HG03139 (cell line): Measurements from ENCODE around the gene TENM4.

Experiments used
- ATAC-seq: cut with Tn5 transposase; IDR thresholded peaks from one replicate; pipeline ENCODE4 v1.9.1; 2021; ENCODE audit not compliant: unreplicated experiment

Gene TENM4

GRCh38 chr11:79348976-79349682 lies 91.7 kb downstream of the TENM4 start:
- no peak for ATAC-seq

GRCh38 chr11:79346021-79346420 lies 94.8 kb downstream of the TENM4 start:
- ATAC-seq = no peak

- no peak for ATAC-seq
Measured at GRCh38 chr11:79344753-79345294, 96.0 kb downstream of the TENM4 start.

DNA sequence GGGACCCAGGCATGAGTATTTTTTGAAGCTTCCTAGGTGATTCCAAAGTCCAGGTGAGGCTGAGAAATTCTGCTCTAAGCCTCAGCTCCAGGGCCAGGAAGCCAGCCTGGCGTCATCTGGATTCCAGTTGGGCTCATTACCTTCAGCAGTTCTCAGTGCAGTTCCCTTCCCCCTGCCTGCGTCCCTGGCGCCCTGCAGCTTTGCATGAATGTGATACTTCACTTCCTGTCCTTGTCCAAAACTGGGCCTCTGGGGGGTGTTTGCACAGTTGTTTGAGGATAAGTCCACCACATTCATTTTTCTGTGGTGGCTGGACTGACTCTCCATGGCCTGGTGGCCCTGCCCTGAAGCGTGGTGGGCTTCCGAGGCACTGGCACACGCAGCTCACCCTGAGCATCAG lies 98.1 kb downstream of the TENM4 start:
- ATAC-seq = no peak

DNA sequence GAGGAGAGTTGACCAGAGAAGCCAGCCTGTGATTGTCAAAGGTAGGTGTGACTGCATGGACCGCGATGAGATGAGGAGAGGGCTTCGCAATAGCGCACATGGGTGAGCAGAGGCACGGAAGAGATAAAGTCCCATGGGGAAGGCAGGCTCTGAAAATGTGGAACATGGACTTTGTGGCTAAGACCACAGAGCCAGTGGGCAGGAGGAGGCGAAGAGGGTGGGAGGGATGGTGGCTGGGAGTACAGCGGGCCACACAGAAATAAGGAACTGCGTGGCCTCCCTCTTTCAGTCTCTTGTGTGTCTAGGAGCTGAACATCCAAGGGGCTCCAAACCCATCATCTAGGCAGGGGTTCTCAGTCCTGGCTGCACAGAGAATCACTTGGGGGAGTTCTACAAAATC lies 98.6 kb downstream of the TENM4 start:
- ATAC-seq = no peak

GRCh38 chr11:79340535-79340934 lies 100.3 kb downstream of the TENM4 start:
- ATAC-seq = no peak

GRCh38 chr11:79336797-79337517 lies 103.9 kb downstream of the TENM4 start:
- ATAC-seq = no peak

DNA sequence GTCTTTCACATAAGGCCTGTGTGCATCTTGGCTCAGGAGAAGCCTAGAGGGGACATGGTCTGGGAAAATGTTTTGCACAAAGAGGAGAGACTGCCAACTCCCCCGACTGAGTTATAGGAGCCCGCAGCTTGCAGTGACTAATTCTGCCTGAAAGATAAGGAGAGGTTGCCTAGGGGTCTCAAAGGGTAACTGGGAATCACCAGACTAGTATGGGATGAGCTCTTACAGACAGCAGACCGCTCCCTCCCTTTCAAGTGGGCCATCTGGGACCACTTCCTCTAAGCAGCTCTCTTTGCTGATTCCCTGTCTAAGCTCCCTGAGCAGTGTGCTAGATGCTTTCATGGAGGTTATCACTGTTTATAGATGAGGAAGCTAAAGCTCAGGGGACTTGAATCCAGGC lies 105.1 kb downstream of the TENM4 start:
- no peak for ATAC-seq

DNA sequence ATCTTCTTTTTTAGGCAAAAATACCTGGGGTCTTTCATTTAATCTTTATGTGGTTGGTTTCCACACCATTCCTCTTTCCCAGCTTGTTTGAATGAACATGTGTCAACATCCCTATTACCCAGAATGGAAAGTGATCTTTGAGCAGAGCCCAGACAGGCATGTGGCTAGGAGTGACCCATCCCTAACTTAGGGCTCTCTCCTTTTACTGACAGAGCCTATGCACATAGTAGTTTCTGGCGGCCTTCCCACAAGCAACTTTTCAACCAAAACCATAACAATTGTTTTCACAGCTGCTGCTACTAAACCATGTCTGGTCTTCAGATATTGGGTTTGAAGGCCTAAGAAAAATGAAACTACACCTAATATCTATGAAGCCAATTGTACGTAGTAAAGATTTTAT lies 107.5 kb downstream of the TENM4 start:
- ATAC-seq = no peak

GRCh38 chr11:79332017-79332416 lies 108.8 kb downstream of the TENM4 start:
- ATAC-seq = no peak

DNA sequence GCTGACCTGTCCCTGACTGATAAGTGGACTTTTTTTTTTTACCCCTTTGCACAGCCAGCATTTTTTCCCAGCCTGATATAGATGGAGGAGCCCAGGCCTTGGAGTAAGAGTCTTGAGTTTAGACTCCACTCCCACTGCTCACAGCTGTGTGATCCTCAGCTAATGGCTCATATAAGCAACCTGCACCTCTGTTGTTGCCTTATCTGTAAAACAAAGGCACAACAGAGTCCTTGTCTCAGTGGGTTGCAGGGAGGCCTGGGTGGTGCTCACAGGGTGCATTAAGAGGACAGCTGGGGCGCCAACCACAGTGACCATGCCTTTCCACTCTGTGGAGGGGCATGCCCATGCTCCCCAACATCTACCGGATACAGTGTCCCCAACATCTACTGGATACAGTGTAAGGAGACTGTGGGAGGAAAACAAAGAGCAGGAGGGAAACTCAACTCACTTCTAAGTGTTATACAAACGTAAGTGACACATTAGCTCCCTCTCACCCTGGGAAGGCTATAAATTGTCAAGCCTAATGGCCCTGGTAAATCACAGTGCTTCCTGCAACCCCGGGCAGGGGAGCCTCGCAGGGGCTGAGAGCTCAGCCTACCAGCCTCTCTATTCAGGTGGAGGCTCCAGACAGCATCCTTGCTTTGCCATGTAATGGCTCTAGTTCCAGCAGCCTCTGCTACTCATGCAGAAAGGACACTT lies 109.5 kb downstream of the TENM4 start:
- ATAC-seq = no peak

DNA sequence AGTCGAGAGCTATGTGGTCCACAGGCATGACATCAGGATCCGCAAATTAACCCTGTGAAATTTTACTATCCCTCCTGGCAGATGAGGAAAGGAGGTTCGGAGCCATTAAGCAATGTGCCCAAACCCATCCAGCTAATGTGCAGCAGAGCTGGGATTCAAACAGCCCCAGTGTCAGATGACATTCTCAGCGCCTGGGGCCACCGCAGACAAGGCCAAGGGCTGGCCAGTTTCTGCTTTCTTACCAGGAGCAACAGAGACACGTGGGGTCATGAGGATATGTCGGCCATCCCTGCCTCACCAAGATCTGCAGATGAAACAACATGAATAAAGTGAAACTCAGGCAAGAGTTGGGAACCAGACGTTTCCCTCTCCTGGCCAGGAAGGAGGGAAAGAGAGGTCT lies 110.2 kb downstream of the TENM4 start:
- ATAC-seq = no peak

- no peak for ATAC-seq
Measured at GRCh38 chr11:79329561-79329960, 111.3 kb downstream of the TENM4 start.

DNA sequence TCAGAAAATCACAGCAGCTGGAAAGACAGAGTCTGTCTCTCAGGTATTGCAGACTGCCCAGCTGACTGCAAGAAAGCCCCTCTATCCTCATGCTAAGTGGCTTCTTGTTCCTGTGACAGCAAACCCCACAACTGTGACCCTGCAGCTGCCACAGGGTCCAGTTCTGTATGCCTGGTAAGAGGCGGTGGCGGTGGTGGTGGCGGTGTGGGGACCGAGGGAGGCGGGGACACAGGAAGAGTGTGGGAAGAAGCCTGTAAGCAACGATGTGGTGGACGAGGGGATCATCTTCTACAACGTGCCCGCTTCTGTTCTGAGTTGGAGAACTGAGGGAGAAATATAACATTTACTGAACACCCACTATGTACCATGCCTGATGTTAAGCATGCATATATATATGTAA lies 112.4 kb downstream of the TENM4 start:
- ATAC-seq = no peak

DNA sequence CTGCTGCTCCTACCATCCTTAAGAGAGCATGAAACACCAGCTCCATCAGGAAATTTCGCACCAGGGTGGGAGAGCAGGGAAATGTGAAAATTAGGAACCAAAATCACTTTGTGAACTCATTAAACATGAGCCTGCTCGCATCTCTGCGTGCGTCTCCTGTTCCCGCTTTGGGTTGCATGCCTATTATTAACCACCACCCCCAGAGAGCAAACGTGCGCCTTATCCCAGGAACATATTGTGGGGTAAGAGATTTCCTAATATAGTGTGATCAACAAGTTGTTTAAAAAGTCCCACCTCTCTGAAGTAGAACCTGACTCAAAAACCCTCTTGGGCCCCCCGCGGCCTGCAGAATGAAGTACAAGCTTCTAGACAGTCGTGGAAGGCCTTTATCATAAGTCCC lies 115.0 kb downstream of the TENM4 start:
- no peak for ATAC-seq

DNA sequence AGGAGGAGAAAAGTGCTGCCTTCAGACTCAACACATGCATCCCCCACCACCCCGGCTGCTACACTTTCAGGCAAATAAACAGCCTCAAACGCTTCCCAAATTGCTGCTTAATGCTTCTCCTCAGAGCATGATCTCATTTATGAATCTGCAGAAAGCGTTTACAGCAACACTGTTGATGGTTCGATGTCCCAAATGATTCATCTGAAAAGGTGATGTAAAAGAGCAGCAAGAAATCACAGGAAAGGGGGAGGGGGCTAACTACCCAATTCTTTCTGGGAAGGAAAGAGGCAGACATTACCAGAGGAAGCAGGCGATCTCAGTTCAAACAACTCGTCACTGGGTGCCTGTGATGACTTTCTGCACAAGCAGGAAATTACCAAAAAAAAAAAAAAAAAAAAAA lies 119.6 kb downstream of the TENM4 start:
- ATAC-seq = no peak

DNA sequence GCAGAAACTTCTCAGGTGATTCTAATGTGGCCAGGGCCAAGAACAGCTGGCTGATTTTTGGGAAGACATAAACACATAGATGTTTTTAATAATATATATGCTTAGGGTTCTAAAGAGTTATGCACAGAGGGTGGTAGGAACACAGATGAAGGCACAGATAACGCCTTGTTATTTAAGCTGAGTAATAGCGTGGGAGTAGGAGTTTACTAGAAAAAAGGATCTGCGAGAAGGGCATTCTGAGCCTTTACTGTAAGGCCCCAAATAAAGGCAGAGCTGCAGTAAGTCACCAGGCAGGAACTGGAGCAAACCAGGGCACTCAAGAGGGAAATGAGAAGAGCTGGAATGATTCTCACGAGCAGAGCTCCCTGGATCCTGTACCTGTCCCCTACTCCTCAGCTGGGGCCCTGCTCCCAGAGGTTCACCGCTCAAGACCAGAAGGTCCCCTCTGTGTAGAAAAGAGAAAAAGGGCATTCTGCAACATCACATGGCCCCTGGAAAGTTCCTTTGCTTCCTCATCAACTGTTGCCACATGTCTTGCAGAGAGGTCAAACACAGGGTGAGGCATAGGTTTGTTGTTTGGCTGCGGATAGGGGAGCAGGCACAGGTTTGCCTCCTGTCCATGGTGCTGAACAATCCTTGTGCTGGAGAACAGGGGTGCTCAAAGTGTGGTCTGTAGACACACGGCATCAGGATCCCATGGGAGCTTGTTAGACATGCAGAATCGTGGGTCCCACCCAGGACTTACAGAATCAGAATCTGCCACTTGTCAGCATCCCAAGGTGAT lies 125.7 kb downstream of the TENM4 start:
- ATAC-seq = no peak

DNA sequence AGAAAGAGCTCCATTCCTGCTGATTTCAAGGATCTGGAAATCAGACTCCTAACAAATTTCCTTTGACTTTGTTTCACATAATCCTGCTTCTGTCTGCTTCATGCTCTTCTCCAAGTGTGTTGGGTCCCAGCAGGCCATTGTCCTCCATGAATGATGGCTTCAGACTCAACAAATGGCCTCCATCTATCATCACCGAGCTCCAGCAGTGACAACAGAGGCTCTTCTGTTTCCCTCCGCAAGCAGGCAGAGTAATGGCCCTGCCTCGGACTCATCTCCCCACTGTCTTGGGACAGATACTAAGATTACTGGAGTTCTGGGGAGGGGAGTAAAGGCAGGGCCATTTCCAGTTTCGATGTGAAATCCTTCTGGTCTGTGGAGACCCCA lies 127.3 kb downstream of the TENM4 start:
- no peak for ATAC-seq

DNA sequence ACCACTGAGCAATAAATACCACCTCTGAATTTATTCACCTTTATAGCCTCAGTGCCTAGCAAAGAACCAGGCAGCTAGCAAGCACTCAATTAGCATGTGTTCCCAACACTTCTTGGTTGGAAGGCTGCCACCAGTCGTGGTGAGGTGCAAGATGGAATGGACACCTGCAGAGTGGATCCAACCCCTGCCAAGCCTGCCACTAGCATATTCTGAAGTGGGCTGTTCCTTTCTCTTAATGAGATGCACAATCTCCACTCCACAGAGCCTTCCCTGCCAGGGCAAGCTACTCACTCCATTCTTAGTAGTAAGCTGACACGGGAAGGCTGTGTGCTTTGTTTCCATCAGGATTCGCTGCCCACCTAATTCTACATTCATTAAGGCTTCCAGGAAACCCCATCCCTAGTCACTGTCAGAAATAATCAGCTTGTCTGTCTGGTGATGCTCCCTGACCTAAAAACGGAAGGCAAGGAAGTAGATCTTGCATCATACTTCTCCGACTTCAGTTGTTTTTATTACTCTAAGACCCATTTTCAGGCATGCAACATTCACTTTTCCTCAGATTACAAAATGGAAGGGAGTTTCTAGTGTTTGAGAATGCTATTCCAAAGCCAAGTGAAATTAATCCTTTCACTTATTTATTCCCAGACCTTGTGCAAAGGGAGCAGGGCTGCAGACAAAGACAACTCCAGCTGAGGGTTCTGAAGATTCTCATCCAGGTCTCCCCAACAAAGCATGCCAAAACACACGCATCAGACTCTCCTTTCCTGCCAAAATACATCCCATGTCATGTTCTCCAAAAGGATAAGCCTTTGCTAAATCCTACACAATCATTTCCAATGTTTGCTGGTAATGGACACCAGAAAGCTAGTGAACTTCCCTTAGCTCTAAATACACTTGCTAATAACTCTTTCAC lies 128.0 kb downstream of the TENM4 start:
- ATAC-seq = no peak

DNA sequence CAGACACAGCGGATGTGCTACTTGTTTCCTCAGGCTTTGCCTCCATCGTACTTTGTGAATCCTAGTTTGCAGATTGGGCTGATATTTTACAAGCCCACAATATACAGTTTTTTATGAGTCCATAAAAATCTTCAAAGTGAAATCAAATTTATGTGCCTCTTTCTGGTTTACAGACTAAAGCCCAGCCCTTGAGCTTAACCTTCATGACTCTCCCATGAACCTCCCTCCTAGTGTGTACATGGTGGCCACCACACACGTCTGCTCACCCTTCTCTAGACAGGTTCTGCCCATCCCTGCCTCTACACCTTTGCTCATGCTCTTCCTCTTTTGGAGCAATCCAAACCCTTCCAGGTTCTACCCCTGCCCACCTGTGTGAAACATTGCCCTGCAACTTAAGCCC lies 129.4 kb downstream of the TENM4 start:
- ATAC-seq = no peak
